Liver (tissue), 3 donors: ENCODE data around the gene MAOA.

Experiments used
- ATF3 ChIP-seq: IDR thresholded peaks from 2 replicates; pipeline ENCODE4 v1.6.1; 2016; ENCODE audit warnings: antibody characterized with exemption
- CTCF ChIP-seq: fragments of 150-350 bp; IDR thresholded peaks from 2 replicates; pipeline ENCODE4 v1.5.1; 2017; ENCODE audit warnings: improper control_type of control experiment, low read depth, low read length; ENCODE audit not compliant: missing input control
- JUND ChIP-seq, 2 donors: IDR thresholded peaks; 2 replicates each; pipeline ENCODE4 v1.6.1; 2016; ENCODE audit warnings: antibody characterized with exemption in 2 of 2
- REST ChIP-seq: IDR thresholded peaks from 2 replicates; pipeline ENCODE4 v1.6.1; 2016; ENCODE audit warnings: antibody characterized with exemption, mild to moderate bottlenecking
- donor health status: healthy.
- donor health status: healthy.

- TF ChIP-seq CTCF (no peak), JUND (IDR thresholded peaks at IDR 0.05) (no peak), ATF3 (no peak), REST (no peak)
These were observed 50.8 kb downstream of the MAOA start for GRCh38 chrX:43706786-43707370.
